Measurements from ENCODE around the gene LSM11. TPM values are rescaled to one million over a fixed set of nuclear protein-coding genes. Genes with fewer than 3 reads are reported as not detected.

Gene LSM11
- total RNA-seq, 4 donors from 2014 or later, result 2.6 to 4.1 (median 3.9) TPM

DNA sequence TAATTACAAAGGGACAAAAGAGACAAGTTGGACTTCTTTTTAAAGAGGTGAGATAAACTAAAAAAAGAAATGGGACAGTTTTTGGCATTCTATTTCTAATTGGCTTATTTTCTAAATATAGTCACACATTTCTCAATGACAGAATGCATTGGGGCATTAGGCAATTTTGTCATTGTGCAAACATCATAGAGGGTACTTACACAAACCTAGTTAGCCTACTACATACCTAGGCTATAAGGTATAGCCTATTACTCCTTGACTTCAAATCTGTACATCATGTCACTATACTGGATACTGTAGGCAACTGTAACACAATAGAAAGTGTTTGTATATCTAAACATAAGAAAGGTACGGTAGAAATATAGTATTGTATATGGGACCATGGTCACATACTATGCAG lies 56.1 kb downstream of the LSM11 start:
- TF ChIP-seq, protein P1, sequence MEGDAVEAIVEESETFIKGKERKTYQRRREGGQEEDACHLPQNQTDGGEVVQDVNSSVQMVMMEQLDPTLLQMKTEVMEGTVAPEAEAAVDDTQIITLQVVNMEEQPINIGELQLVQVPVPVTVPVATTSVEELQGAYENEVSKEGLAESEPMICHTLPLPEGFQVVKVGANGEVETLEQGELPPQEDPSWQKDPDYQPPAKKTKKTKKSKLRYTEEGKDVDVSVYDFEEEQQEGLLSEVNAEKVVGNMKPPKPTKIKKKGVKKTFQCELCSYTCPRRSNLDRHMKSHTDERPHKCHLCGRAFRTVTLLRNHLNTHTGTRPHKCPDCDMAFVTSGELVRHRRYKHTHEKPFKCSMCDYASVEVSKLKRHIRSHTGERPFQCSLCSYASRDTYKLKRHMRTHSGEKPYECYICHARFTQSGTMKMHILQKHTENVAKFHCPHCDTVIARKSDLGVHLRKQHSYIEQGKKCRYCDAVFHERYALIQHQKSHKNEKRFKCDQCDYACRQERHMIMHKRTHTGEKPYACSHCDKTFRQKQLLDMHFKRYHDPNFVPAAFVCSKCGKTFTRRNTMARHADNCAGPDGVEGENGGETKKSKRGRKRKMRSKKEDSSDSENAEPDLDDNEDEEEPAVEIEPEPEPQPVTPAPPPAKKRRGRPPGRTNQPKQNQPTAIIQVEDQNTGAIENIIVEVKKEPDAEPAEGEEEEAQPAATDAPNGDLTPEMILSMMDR (IDR thresholded peaks at IDR 0.05; ENCODE audit: low read depth), result no peak

GRCh38 chr5:157800137-157800536 lies 56.6 kb downstream of the LSM11 start:
- TF ChIP-seq, protein P1 (IDR thresholded peaks at IDR 0.05; ENCODE audit: low read depth), result no peak

- TF ChIP-seq, protein P1 (IDR thresholded peaks at IDR 0.05; ENCODE audit: low read depth), result no peak
Observed at GRCh38 chr5:157802736-157803135, 59.2 kb downstream of the LSM11 start.

GRCh38 chr5:157808043-157808442 lies 64.5 kb downstream of the LSM11 start:
- TF ChIP-seq, protein P1 (IDR thresholded peaks at IDR 0.05; ENCODE audit: low read depth), result no peak

Small RNA genes within 50 kb of the gene (small RNA-seq; reads per million reads assigned to genes)
- gene AC026407.1, result not detected
- not detected for gene RNU6-260P

Other genes starting within 250 kb of the LSM11 start
- gene ADAM19, start 167.9 kb upstream of the LSM11 start, total RNA-seq, result 1 to 10 TPM; 1.4 to 2.9 (median 2.2) TPM
- not detected for gene SOX30, start 91.3 kb upstream of the LSM11 start, total RNA-seq
- gene C5orf52, start 72.2 kb upstream of the LSM11 start, total RNA-seq, result not detected
- 10 to 100 TPM in 2 of 4 donors, 1 to 10 TPM in 2; 7.0 to 13.2 (median 9.3) TPM for gene THG1L, start 12.3 kb upstream of the LSM11 start, total RNA-seq
- gene CLINT1, start 115.4 kb downstream of the LSM11 start, total RNA-seq, result 10 to 100 TPM; 66.3 to 94.7 (median 77.9) TPM